GM21367 (cell line): Measurements from ENCODE around the gene PPP1R9B.
A peak's percentile ranks its signal among the peaks of the same experiment; 100 is the strongest.

Experiments used
- ATAC-seq: cut with Tn5 transposase; IDR thresholded peaks from one replicate; pipeline ENCODE4 v1.9.1; 2021; ENCODE audit not compliant: unreplicated experiment

PPP1R9B gene

DNA sequence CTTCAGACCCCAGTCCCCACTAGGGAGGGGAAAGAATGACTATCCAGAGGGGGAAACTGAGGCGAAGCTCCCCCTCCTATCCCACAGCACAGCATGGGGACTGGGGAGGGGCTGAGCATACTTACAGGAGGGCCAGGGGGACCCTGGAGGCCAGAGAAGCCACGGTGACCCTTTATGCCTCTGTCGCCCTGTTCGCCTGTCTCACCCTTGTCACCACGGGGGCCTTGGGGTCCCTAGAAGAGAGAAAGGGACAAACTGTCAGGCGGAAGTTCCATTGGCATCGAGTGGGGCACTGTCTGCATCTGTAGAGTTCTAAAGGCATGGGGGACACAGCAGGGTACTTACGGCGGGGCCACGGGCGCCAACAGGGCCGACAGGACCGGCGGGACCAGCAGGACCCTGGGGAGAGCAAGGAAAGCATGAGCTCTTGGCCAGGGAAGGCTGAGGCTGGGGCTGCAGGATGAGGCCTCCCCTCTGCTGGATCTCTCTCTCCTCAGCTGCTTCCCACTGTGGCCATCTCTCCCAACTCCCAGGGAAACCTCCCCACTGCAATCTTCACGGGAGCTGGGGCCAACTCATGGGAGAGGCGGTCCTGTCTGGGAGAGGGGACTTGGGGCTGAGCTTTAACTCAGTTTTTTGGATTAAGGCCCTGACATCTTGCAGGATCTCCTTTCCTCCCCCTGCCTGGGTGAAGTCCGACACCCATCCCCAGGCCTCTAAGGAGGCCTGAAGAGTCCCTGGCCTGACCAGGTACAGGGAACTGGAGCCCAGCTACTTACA lies 37.5 kb upstream of the PPP1R9B start:
- no peak for ATAC-seq

DNA sequence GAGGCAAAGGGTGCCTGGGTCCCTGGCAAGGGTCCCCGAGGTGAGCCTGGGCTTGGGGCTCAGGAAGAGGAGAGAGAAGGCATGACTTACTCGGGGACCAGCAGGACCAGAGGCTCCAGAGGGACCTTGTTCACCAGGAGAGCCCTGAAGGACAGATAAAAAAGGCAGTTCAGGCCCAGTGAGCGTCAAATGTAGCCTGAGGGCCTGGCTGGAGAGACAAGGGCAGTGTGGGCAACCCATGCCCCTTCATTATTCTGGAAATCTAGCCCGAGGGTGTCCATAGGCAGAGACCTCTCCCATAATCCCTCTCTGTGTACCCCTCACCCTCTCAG lies 36.9 kb upstream of the PPP1R9B start:
- no peak for ATAC-seq

DNA sequence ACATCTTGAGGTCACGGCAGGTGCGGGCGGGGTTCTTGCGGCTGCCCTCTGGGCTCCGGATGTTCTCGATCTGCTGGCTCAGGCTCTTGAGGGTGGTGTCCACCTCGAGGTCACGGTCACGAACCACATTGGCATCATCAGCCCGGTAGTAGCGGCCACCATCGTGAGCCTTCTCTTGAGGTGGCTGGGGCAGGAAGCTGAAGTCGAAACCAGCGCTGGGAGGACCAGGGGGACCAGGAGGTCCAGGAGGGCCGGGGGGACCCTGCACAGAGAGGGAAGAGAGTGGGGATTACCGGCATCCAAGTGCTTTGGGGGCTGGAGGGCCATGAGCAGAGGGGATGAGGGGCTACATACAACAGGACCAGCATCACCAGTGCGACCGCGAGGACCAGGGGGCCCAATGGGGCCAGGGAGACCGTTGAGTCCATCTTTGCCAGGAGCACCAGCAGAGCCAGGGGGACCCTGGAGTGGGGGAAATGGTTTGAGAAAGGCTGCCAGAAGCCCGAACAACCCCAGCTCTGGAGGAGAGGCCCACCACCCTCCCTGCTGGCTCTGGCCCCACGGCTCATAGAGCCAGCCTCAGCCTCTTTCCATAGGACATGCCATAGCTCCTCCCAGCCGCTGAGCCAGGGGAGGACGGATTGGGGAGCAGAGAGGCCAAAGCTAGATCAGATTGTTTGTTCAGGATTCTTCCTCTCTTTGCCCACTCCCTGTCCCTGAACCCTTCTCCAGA lies 36.4 kb upstream of the PPP1R9B start:
- no peak for ATAC-seq

DNA sequence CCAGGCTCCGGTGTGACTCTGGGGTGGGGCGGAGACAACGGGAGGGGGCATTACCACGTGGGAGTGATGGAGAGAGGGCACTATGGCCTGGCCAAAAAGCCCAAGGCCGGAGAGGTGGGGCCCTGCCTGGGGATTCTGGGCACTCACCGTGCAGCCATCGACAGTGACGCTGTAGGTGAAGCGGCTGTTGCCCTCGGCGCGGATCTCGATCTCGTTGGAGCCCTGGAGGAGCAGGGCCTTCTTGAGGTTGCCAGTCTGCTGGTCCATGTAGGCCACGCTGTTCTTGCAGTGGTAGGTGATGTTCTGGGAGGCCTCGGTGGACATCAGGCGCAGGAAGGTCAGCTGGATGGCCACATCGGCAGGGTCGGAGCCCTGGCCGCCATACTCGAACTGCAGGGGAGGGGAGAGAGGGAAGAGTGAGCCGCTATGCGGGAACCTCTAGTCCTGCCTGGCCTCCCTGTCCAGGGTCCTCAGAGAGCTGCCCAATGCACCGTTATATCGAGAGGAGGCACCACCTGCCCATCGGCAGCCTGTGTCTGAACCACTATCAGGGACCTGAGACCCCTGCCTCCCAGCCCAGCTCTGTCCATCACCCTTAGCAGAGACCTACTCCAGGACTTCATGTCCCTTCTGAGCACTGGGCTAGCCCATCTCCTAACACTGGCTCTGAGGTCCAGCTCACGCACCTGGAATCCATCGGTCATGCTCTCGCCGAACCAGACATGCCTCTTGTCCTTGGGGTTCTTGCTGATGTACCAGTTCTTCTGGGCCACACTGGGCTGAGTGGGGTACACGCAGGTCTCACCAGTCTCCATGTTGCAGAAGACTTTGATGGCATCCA lies 35.4 kb upstream of the PPP1R9B start:
- ATAC-seq: no peak

DNA sequence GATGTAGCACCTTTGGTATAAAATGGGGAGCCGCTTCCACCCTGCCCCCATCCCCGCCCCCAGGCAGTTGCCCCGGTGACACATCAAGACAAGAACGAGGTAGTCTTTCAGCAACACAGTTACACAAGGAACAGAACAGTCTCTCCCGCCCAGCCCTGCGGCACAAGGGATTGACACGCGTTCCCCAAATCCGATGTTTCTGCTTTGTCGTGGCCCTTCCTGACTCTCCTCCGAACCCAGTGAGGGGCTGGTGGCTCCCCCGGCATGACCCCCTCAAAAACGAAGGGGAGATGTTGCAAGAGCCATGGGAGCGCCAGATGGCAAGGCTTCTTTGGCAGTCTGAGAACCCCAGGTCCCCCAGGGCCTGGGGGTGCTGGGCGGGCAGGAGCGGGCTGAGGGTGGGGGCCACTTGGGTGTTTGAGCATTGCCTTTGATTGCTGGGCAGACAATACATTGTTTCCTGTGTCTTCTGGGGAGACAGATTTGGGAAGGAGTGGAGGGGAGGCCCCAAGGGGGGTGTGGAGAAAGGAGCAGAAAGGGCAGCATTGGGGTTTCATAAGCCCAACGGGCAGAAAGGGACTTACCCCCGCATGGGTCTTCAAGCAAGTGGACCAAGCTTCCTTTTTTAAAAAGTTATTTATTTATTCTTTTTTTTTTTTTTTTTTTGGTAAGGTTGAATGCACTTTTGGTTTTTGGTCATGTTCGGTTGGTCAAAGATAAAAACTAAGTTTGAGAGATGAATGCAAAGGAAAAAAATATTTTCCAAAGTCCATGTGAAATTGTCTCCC lies 34.3 kb upstream of the PPP1R9B start:
- no peak for ATAC-seq

DNA sequence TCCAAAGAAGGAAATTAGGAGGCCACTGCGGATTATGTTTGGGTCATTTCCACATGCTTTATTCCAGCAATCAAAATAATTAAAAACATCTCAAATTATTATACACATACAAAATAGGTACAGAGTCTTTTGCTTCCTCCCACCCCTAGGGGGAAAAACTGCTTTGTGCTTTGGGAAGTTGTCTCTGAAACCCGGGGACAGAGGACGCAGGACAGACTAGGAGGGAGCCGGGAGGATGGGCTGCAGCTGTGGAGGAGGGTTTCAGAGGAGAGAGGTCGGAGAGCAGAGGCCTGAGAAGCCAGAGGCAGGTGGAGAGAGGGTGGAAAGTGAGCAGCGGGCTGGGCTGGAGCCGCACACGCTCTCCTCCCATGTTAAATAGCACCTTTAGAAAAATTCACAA lies 33.6 kb upstream of the PPP1R9B start:
- no peak for ATAC-seq

DNA sequence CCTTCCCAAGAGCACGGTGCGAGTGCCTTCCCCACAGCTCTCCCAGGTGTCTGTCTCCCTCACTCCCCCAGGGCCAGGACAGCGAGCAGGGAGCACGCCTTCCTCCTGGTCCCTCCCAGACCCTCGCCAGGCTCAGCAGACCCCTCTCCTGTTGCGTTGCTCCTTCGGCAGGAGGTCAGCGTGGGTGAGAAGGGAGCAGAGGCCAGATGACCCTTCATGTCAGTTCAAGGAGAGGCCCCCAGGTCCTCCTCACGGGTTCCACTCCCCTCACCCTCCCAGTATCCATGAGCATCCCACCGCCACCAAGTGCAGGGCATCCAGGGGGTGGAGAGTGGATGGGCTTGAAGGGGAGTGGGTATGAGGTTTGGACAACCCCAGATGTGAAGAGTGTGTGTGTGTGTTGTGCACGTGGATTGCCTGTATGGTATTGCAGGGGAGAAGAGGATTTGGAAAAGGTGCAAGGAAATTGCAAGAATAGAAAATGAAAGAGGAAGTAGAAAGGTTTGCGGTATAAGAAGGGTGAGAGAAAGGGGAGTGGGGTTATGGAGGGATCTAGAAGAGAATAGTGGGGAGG lies 33.0 kb upstream of the PPP1R9B start:
- ATAC-seq: no peak

DNA sequence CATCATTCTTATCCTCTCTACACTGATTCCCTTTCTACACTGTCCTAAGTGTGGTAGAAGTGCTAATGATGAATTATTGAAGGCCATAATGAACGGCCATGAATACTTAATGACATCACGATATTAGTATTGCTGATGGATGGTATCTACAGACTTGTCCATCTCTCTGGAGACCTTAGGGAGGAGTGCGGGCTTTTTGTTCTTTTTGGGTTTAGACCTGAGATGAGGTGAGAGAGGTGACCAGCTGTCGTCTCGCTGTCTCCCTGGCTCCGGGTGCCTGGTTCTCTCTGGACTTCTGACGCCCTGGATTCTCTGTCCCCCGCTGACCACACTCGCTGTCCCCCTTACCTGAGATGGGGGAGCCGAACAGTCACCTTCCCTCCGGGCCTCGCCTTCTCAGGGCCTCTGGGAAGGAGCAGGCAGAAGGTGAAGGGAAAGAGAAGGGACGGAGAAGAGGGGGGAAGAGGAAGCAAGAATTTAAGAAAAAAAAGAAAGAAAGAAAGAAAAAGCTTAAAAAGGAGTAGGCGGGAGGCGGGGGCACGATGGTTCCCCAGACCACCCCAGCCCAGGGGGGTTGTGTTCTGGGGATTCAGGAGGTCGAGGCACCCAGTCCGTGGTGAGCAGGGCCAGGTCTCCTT lies 32.4 kb upstream of the PPP1R9B start:
- no peak for ATAC-seq

DNA sequence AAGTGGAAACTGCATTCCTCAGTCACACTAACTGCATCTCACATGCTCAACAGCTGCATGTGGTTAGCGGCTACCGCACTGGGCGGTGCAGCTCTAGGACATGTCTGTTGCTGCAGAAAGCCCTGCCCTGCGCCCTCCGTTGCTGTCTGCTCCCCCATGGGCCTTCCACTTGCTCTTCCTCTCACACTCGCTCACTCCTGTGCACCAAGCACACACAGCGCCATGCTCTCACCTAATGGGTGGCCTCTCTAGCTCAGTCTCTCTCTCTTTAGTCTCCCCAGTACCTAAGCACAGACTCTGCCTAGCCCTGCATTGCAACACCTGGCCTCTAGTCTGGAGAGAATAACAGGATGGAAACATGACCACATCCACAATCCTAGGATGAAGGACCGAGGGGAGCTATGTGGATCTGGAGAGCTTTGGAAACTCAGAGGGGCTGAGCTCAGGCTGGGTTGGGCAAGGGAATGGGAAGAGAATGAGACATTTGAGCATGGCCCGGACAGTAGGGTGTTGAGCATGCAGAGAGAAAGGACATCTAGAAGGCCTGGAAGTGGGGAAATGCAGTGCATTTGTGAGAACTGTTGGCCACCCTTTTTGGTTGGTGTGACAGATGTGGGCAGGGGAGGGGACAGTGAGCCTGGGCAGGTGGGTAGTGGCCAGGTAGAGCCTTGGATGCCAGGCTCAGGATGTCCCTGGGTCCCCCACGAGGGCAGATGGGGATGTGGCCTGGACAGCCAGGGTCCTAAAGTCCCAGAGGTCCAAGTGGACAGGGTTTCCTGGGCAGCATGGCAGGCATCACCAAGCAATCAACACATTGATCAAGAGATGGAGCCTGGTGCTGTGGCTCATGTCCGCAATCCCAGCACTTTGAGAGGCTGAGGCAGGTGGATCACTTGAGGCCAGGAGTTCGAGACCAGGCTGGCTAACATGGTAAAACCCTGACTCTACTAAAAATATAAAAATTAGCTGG lies 31.4 kb upstream of the PPP1R9B start:
- no peak for ATAC-seq

DNA sequence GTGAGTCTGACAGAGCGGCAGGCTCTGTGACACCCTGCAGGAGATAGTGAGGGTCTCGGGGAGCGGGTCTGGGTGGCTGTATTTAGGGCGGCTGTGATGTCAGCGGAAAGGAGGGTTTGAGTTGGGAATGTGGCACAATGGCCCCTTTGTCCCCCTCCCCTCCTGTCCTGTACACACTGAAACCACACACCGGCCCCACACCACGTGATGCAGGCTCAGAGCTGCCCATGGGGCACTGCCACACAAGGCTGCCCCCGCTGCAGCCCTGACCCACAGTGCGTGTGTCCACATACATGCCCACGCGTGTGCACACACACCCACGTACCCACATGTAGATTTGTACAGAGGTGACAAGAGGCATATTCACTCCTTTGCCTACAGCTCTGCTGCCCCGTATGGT lies 30.7 kb upstream of the PPP1R9B start:
- no peak for ATAC-seq

DNA sequence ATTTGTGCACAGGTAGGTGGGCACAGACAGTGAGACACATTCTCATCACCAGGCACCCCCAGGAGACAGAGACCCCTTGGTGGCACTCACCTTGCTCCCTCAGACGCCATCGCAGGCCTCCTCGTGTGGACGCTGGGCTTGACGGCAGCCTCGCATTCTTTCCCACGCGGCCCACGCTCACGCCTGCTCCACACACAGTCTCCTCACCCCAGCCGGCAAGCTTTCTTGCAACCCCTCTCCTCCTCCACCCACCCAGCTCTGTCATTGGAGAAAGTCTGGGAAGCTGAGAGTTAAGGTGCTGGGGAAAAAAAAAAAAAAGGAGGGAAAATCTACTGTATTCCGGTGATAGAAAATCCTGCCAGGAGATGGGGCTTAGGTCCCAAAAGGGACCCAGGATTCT lies 30.1 kb upstream of the PPP1R9B start:
- no peak for ATAC-seq

DNA sequence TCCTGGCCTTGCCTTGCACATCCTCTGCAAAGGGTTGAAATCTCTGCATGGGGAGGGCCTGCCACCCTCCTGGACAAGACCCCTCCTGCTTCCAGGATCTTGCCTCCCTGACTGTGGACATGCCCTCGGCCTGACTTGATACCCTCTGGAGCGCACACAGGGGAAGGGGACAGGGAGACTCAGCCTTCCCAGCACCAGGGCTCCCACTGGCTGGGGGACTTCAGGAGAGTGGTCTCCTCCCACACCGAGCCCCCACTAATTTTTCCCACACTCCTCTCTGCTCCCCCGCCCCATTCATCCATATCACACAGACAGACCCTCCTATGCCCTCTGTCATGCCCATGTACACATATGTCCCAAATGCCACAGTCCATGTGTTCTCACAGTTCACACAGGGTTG lies 29.6 kb upstream of the PPP1R9B start:
- ATAC-seq: no peak

DNA sequence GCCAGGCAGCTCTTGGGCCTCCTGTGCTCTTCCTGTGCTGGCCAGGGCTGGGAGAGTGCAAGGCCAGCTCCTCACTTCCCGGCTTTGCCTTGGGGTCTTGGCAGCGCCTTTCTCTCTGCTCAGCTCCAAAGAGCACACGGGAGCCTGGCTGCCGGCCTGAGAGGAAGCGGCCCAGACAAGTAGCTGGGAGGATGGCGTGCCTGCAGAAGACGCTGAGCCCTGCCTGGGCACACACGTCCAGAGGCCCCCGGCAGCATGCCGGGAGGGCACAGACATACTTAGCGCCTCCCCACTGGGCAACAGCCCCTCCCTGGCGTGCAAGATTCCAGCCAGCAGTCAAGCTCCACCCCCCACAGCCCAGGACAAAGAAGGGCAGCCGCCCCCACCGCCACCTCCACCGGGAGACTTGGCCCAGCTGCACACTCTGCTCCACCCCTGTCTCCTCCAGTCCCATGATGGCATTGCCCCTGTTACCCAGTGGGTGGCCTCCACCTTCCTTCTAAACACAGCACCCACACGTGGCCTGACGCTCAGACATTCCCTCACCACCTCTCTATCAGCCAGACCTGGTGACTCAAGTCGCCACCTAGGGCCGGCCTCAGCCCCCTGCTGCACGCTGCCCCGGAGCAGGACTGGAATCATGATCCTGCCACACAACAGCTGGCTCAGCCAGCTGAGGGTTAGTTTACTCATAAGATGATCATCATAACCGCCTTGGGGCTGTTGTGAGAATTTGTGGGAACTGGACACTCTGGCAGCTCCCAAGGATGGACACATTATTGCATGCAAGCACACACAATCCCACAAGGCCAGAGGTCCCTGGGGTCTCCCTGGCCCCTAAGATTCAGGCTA lies 27.7 kb upstream of the PPP1R9B start:
- ATAC-seq: peak; percentile 64

DNA sequence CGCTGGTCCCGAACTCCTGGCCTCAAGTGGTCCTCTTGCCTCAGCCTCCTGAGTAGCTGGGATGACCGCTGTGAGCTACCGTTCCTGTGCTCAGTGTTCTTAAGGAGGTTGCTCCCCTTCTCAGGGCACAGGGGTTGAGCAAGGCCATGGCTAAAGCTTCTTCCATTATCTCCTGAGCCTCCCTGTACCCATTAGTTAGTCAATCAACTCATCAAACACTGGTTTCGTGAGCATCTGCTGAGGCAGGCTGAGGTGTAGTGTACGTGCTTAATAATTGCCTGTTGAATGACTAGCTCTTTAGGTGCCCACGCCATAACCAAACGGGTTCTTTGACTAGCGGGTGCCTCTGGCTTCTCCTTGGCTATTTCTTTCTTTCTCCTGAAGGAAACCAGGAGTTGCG lies 27.0 kb upstream of the PPP1R9B start:
- no peak for ATAC-seq

DNA sequence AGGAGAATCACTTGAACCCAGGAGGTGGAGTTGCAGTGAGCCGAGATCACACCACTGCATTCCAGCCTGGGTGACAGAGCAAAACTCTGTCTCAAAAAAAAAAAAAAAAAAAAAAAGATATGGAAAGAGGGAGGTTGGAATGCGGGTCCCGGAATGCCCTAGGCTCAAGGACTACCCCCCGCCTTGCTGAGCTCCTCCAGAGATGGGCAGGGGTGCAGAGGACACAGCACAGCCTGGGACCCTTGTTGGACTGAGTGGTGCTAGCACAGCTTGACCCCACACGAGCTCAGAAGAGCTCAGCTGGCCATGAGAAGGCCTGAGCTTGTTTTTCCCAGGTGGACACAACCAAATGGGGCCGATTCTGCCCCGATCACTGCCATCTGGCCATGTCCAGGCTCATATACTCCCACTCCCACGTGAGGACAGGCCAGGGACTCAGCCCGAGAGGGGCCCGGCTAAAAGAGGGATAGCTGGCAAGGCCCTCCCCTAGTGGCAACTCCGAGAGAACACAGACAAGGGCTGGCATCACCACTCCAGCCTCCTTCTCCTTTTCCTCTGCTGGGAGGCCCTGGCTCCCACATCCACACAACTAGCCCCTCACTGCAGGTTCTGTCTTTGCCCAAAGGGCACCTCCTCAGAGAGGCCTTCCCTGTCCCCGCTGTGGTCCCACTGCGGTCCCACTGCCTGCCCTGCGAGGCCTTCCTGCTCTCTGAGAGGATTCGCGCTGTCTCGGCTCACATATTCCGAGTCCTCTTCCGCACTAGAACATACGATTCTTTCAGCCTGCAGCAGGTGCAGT lies 26.3 kb upstream of the PPP1R9B start:
- no peak for ATAC-seq

DNA sequence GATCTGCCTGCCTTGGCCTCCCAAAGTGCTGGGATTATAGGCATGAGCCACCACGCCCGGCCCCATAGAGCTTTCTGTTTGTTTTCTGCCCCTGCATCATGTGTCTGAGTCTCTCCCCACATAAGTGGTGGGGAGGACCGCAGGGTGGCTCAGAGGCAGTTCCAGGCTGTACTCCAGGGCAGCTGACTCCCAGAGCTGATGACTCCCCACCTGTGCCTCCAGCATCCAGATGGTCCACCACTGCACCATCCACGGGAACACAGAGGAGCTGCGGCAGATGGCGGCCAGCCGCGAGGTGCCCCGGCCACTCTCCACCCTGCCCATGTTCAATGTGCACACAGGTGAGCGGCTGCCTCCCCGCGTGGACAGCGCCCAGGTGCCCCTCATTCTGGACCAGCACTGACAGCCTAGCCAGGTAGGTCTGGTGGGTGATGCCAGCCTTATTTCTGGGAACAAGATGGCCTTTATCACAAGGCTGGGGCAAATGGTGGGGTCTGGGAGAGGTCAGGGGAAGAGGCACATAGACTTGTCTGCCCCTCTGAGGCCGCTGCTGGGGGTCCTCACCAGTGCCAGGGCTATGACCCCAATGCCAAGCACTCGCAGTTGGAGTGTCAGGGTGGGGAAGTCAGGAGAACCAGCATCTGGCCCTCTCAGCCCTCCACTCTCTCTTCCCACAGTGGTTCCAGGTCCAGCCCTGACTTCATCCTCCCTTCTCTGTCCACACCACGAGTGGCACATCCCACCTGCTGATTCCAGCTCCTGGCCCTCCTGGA lies 24.7 kb upstream of the PPP1R9B start:
- ATAC-seq: no peak

DNA sequence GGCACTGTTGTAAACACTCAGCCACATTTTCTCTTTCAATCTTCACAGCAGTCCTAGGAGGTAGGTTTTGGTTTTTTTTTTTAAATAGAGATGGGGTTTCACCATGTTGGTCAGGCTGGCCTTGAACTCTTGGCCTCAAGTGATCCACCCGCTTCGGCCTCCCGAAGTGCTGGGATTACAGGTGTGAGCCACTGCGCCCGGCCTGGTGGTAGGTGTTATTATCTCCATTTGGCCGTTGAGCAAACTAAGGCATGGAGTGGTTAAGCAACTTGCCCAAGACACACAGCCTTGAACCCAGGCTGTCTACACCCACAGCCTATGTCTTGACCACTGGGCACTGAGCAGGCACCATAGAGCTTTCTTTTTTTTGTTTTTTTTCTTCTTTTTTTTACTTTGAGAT lies 24.0 kb upstream of the PPP1R9B start:
- no peak for ATAC-seq
